GM23338 (cell line): Measurements from ENCODE around the gene EEA1. TPM values are rescaled to one million over a fixed set of nuclear protein-coding genes. Genes with fewer than 3 reads are reported as not detected.

Experiments
- ATAC-seq: fragments of 200-7000 bp; cut with Tn5 transposase; 3 replicates; pipeline ENCODE4 v1.9.1; 2020
- DNase-seq: peaks from one replicate; pipeline ENCODE4 v3.0.0-alpha.2; 2015; ENCODE audit warnings: low spot score
- H2AFZ ChIP-seq: fragments of 200-600 bp; sonication (generic); 2 replicates; pipeline ENCODE4 v1.8.0; 2016; ENCODE audit warnings: antibody characterized with exemption, mild to moderate bottlenecking, moderate library complexity
- H3F3A ChIP-seq: fragments of 200-600 bp; sonication (generic); replicated peaks from 2 replicates; pipeline ENCODE4 v1.8.0; 2017; ENCODE audit warnings: antibody characterized with exemption, mixed run types, low read depth
- H3K27ac ChIP-seq: fragments of 200-600 bp; sonication (generic); 2 replicates; pipeline ENCODE4 v1.6.1; 2016; ENCODE audit warnings: low read depth
- H3K27me3 ChIP-seq: fragments of 200-600 bp; sonication (generic); 2 replicates; pipeline ENCODE4 v1.8.0; 2016; ENCODE audit warnings: mild to moderate bottlenecking, mixed run types, moderate library complexity; ENCODE audit not compliant: insufficient read depth
- H3K36me3 ChIP-seq: fragments of 200-600 bp; sonication (generic); 2 replicates; pipeline ENCODE4 v1.8.0; 2016; ENCODE audit warnings: mild to moderate bottlenecking; ENCODE audit not compliant: insufficient read depth
- H3K4me1 ChIP-seq: fragments of 200-600 bp; sonication (generic); 2 replicates; pipeline ENCODE4 v1.8.0; 2016; ENCODE audit warnings: mild to moderate bottlenecking, moderate library complexity; ENCODE audit not compliant: insufficient read depth
- H3K4me2 ChIP-seq: fragments of 200-600 bp; sonication (generic); 2 replicates; pipeline ENCODE4 v1.7.1; 2017; ENCODE audit warnings: mixed run types
- H3K4me3 ChIP-seq: fragments of 200-600 bp; sonication (generic); 2 replicates; pipeline ENCODE4 v1.6.1; 2016; ENCODE audit warnings: mixed run types
- H3K79me2 ChIP-seq: fragments of 200-600 bp; sonication (generic); replicated peaks from 2 replicates; pipeline ENCODE4 v1.8.0; 2017; ENCODE audit warnings: mild to moderate bottlenecking; ENCODE audit not compliant: insufficient read depth
- H3K9me2 ChIP-seq: fragments of 200-600 bp; sonication (generic); 2 replicates; pipeline ENCODE4 v1.8.0; 2017; ENCODE audit not compliant: insufficient read depth
- H4K20me1 ChIP-seq: fragments of 200-600 bp; sonication (generic); replicated peaks from 2 replicates; pipeline ENCODE4 v1.8.0; 2017; ENCODE audit warnings: mild to moderate bottlenecking; ENCODE audit not compliant: insufficient read depth
- H3K27ac Mint-ChIP-seq: 2 replicates; pipeline ENCODE4 v1.8.0; 2020; ENCODE audit warnings: inconsistent platforms, mild to moderate bottlenecking, moderate library complexity, mixed read lengths
- H3K27me3 Mint-ChIP-seq: 3 replicates; pipeline ENCODE4 v1.8.0; 2022; ENCODE audit warnings: low read depth, mild to moderate bottlenecking, moderate library complexity, mixed read lengths, inconsistent platforms; ENCODE audit not compliant: insufficient read depth, poor library complexity
- H3K36me3 Mint-ChIP-seq: 3 replicates; pipeline ENCODE4 v1.8.0; 2021; ENCODE audit warnings: low read depth, mild to moderate bottlenecking, inconsistent platforms, moderate library complexity, mixed read lengths
- H3K4me1 Mint-ChIP-seq: 3 replicates; pipeline ENCODE4 v1.8.0; 2020; ENCODE audit warnings: mild to moderate bottlenecking, inconsistent platforms, mixed read lengths
- H3K4me3 Mint-ChIP-seq: 3 replicates; pipeline ENCODE4 v1.8.0; 2021; ENCODE audit warnings: moderate library complexity, mild to moderate bottlenecking, inconsistent platforms, mixed read lengths
- H3K9me3 Mint-ChIP-seq: 3 replicates; pipeline ENCODE4 v1.8.0; 2020; ENCODE audit warnings: moderate library complexity, mild to moderate bottlenecking, inconsistent platforms, mixed read lengths
- CREB1 ChIP-seq: fragments of 250-450 bp; sonication (Bioruptor Pico); IDR thresholded peaks from 2 replicates; pipeline ENCODE4 v1.5.0; 2020; ENCODE audit warnings: low read depth, mild to moderate bottlenecking, moderate library complexity
- CTCF ChIP-seq, 2 experiments: fragments of 200-600 bp in 1 of 2; sonication (generic) in 1 of 2; conservative IDR thresholded peaks; 2 replicates each; pipeline versions ENCODE4 v1.5.1 to v1.6.1; 2016 to 2017; ENCODE audit warnings: antibody characterized with exemption in 2 of 2, low read depth in 2 of 2, mild to moderate bottlenecking in 2 of 2, moderate library complexity in 1 of 2
- ETS1 ChIP-seq: IDR thresholded peaks from 2 replicates; pipeline ENCODE4 v1.6.1; 2016; ENCODE audit warnings: antibody characterized with exemption
- EZH2 ChIP-seq: fragments of 200-600 bp; sonication (generic); IDR thresholded peaks from one replicate; pipeline ENCODE4 v1.8.0; 2017; ENCODE audit warnings: antibody characterized with exemption, mild to moderate bottlenecking, low read depth; ENCODE audit not compliant: unreplicated experiment
- EZH2phosphoT487 ChIP-seq: fragments of 200-600 bp; sonication (generic); IDR thresholded peaks from one replicate; pipeline ENCODE4 v1.8.1; 2018; ENCODE audit warnings: antibody characterized with exemption; ENCODE audit not compliant: unreplicated experiment
- JUNB ChIP-seq: IDR thresholded peaks from one replicate; pipeline ENCODE4 v1.6.1; 2016; ENCODE audit warnings: antibody characterized with exemption; ENCODE audit not compliant: unreplicated experiment
- NANOG ChIP-seq: IDR thresholded peaks from 2 replicates; pipeline ENCODE4 v1.6.1; 2016; ENCODE audit warnings: antibody characterized with exemption, borderline replicate concordance
- REST ChIP-seq: IDR thresholded peaks from one replicate; pipeline ENCODE4 v1.6.1; 2018; ENCODE audit warnings: antibody characterized with exemption; ENCODE audit not compliant: unreplicated experiment
- STAT1 ChIP-seq: IDR thresholded peaks from one replicate; pipeline ENCODE4 v1.6.1; 2016; ENCODE audit warnings: antibody characterized with exemption; ENCODE audit not compliant: unreplicated experiment
- ZNF114 ChIP-seq: fragments of 250-450 bp; sonication (Bioruptor Pico); IDR thresholded peaks from 2 replicates; pipeline ENCODE4 v1.5.0; 2020; ENCODE audit warnings: mild to moderate bottlenecking, moderate library complexity
- ZNF462 ChIP-seq: fragments of 250-450 bp; sonication (Bioruptor Pico); IDR thresholded peaks from 2 replicates; pipeline ENCODE4 v1.5.0; 2020; ENCODE audit warnings: mild to moderate bottlenecking, moderate library complexity
- polyA plus RNA-seq: library from polyadenylated mRNA; unstranded; fragments of >200 nt; fragmentation: Nextera tagmentation; extraction: Ambion mirVana; gene quantifications from 2 replicates; pipeline ENCODE4 v1.2.1, GENCODE V29; 2016
- total RNA-seq: library from RNA; depleted of rRNA; stranded (reverse); fragments of >200 nt; shearing (Covaris generic); gene quantifications from 2 replicates; pipeline ENCODE4 v1.2.3, GENCODE V29; 2014

EEA1 gene
- total and polyA plus RNA-seq, 2 experiments from 2014 or later, result 10.0 to 41.1 TPM

- DNase-seq (no peak), ATAC-seq (no peak)
- no peaks in the 10 kb centered on the region; the same call in 1 of the 2 replicates for H3K9me2 ChIP-seq
- no peaks in the 10 kb centered on the region for H3K27me3 ChIP-seq
- Mint-ChIP-seq H3K36me3 (peaks cover 7% of the 10 kb centered on the region; the same call in 2 of the 3 replicates), H3K4me1 (peaks cover 24% of the 10 kb centered on the region), H3K27ac (no peak overlapping the region), H3K4me3 (no peak overlapping the region), H3K9me3 (no peaks in the 10 kb centered on the region), H3K27me3 (peaks cover 3% of the 10 kb centered on the region)
- H4K20me1 ChIP-seq, result no peaks in the 10 kb centered on the region; the same call in 1 of the 2 replicates
- peaks cover 2% of the 10 kb centered on the region for H3K36me3 ChIP-seq
- H3F3A ChIP-seq, result no peaks in the 10 kb centered on the region
- no peak overlapping the region for H3K4me3 ChIP-seq
- H3K4me2 ChIP-seq, result no peak overlapping the region
- H3K79me2 ChIP-seq, result no peaks in the 10 kb centered on the region; the same call in 1 of the 2 replicates
- no peak overlapping the region for H3K27ac ChIP-seq
- TF ChIP-seq EZH2phosphoT487 (no peak), EZH2 (no peak), CTCF (conservative IDR thresholded peaks at IDR 0.05; ENCODE audit: low read depth in 2 of 2) (no peak), STAT1 (no peak), REST (no peak), ETS1 (no peak), CREB1 (no peak), ZNF462 (CRISPR knock-in tag) (no peak), ZNF114 (CRISPR knock-in tag) (no peak), NANOG (no peak), JUNB (no peak)
- no peaks in the 10 kb centered on the region for H3K4me1 ChIP-seq
- H2AFZ ChIP-seq, result no peak overlapping the region
Observed at GRCh38 chr12:92877904-92878303, 51.2 kb downstream of the EEA1 start.
